Gastroesophageal sphincter (tissue), 4 donors: ENCODE data around the gene TULP3. TPM values are rescaled to one million over a fixed set of nuclear protein-coding genes. Genes with fewer than 3 reads are reported as not detected.

ENCODE experiments used
- ATAC-seq: fragments of 150-250 bp; one replicate; pipeline ENCODE4 v1.9.1; 2016; ENCODE audit warnings: mild to moderate bottlenecking, moderate library complexity
- H3K27ac ChIP-seq, 4 donors: fragments of 200-600 bp; sonication (generic) in 3 of 4; 1 replicate in 3 of 4; 2 replicates in 1 of 4; pipeline ENCODE4 v1.5.1; 2016 to 2019
- H3K27me3 ChIP-seq: fragments of 200-600 bp; sonication (generic); one replicate; pipeline ENCODE4 v1.5.1; 2019
- H3K36me3 ChIP-seq, 2 donors: fragments of 200-600 bp; sonication (generic); one replicate each; pipeline ENCODE4 v1.5.1; 2019; ENCODE audit warnings: control low read depth in 1 of 2
- H3K4me1 ChIP-seq, 3 donors: fragments of 200-600 bp; sonication (generic); 1 replicate in 2 of 3; 2 replicates in 1 of 3; pipeline ENCODE4 v1.5.1; 2016 to 2019; ENCODE audit warnings: control low read depth in 2 of 3
- H3K4me3 ChIP-seq, 2 donors: fragments of 200-600 bp; sonication (generic); one replicate each; pipeline ENCODE4 v1.5.1; 2019; ENCODE audit warnings: mild to moderate bottlenecking in 1 of 2, moderate library complexity in 1 of 2
- H3K9me3 ChIP-seq, 3 donors: fragments of 200-600 bp; sonication (generic); one replicate each; pipeline ENCODE4 v1.5.1; 2017 to 2019; ENCODE audit warnings: control low read depth in 2 of 3
- CTCF ChIP-seq, 4 experiments: fragments of 200-600 bp in 2 of 4; fragments of 450-650 bp in 2 of 4; sonication (generic) in 1 of 4; IDR thresholded peaks; one replicate each; pipeline ENCODE4 v1.5.1; 2017 to 2019; ENCODE audit warnings: antibody characterized with exemption in 4 of 4, mild to moderate bottlenecking in 2 of 4, moderate library complexity in 2 of 4
- EP300 ChIP-seq: sonication (generic); formaldehyde crosslinking; IDR thresholded peaks from one replicate; pipeline ENCODE4 v1.6.1; 2017; ENCODE audit warnings: antibody characterized with exemption, mild to moderate bottlenecking
- POLR2A ChIP-seq, 2 donors: fragments of 450-650 bp; IDR thresholded peaks; one replicate each; pipeline ENCODE4 v1.6.1; 2017; ENCODE audit warnings: antibody characterized with exemption in 2 of 2, mild to moderate bottlenecking in 2 of 2, moderate library complexity in 1 of 2
- POLR2AphosphoS5 ChIP-seq: sonication (generic); formaldehyde crosslinking; IDR thresholded peaks from one replicate; pipeline ENCODE4 v1.6.1; 2017; ENCODE audit warnings: antibody characterized with exemption
- WGBS, 2 donors: methylation state at CpG; one replicate each; pipeline ENCODE4 v1.1.5; 2018; ENCODE audit warnings: low coverage in 1 of 2; 5-methylcytosine and 5-hydroxymethylcytosine counted together
- total RNA-seq, 4 donors: library from RNA; depleted of rRNA; stranded (reverse); fragments of >200 nt; gene quantifications; one replicate each; pipeline ENCODE4 v1.1.0, GENCODE V29; 2016

The TULP3 gene
- total RNA-seq, 4 donors from 2014 or later: 25.2 to 41.4 (median 25.7) TPM

- Histone ChIP-seq H3K4me1 (peaks cover 0 to 41% (median 0%) of the 10 kb centered on the region in 3 donors), H3K27ac (no peak overlapping the region), H3K4me3 (no peak overlapping the region), H3K27me3 (no peaks in the 10 kb centered on the region), H3K36me3 (no peaks in the 10 kb centered on the region), H3K9me3 (no peaks in the 10 kb centered on the region)
- 21 to 39% methylated on average over 3 to 4 of the region's 4 CpGs for WGBS, 2 donors
- TF ChIP-seq POLR2AphosphoS5: peak; percentile 52
- no peak for TF ChIP-seq POLR2A (IDR thresholded peaks at IDR 0.05)
- ATAC-seq: peak; percentile 58
These were observed 11.7 kb downstream of the TULP3 start for GRCh38 chr12:2902272-2902880.

GRCh38 chr12:2904260-2904659 is 13.6 kb downstream of the TULP3 start:
- WGBS, 2 donors: 87 to 94% methylated on average over 2 of the region's 2 CpGs
- no peak overlapping the region for H3K4me3 ChIP-seq
- ATAC-seq: no peak
- H3K27me3 ChIP-seq: no peaks in the 10 kb centered on the region
- peaks cover 0 to 34% (median 0%) of the 10 kb centered on the region in 3 donors for H3K4me1 ChIP-seq
- H3K36me3 ChIP-seq: peaks cover 0 to 3% of the 10 kb centered on the region in 2 donors
- no peak for TF ChIP-seq POLR2A (IDR thresholded peaks at IDR 0.05)
- TF ChIP-seq EP300: no peak
- no peak for TF ChIP-seq CTCF (IDR thresholded peaks at IDR 0.05)
- TF ChIP-seq POLR2AphosphoS5: no peak
- H3K27ac ChIP-seq: no peak overlapping the region
- no peaks in the 10 kb centered on the region for H3K9me3 ChIP-seq

GRCh38 chr12:2912216-2912575 is 21.5 kb downstream of the TULP3 start:
- Histone ChIP-seq H3K36me3 (peaks cover 0 to 78% of the 10 kb centered on the region in 2 donors), H3K4me3 (no peak overlapping the region), H3K27me3 (no peaks in the 10 kb centered on the region), H3K27ac (no peak overlapping the region), H3K9me3 (no peaks in the 10 kb centered on the region), H3K4me1 (peaks cover 0 to 5% (median 0%) of the 10 kb centered on the region in 3 donors)
- TF ChIP-seq CTCF (IDR thresholded peaks at IDR 0.05) (no peak), EP300 (no peak), POLR2A (IDR thresholded peaks at IDR 0.05) (no peak), POLR2AphosphoS5 (no peak)
- WGBS, 2 donors: 95 to 100% methylated on average over 2 to 3 of the region's 3 CpGs
- ATAC-seq: no peak

GRCh38 chr12:2919249-2919648 is 28.6 kb downstream of the TULP3 start:
- H3K36me3 ChIP-seq: peaks cover 0 to 85% of the 10 kb centered on the region in 2 donors
- TF ChIP-seq EP300 (no peak), POLR2A (IDR thresholded peaks at IDR 0.05) (no peak), POLR2AphosphoS5 (no peak), CTCF (IDR thresholded peaks at IDR 0.05) (no peak)
- H3K4me3 ChIP-seq: no peak overlapping the region
- ATAC-seq: no peak
- WGBS, 2 donors: 79 to 86% methylated on average over 2 of the region's 2 CpGs
- no peaks in the 10 kb centered on the region for H3K27me3 ChIP-seq
- no peaks in the 10 kb centered on the region for H3K4me1 ChIP-seq
- H3K9me3 ChIP-seq: no peaks in the 10 kb centered on the region
- H3K27ac ChIP-seq: no peak overlapping the region

- no peak for TF ChIP-seq CTCF (IDR thresholded peaks at IDR 0.05)
- TF ChIP-seq POLR2AphosphoS5: no peak
- Histone ChIP-seq H3K4me1 (no peaks in the 10 kb centered on the region), H3K27ac (no peak overlapping the region), H3K27me3 (no peaks in the 10 kb centered on the region), H3K4me3 (no peak overlapping the region), H3K9me3 (no peaks in the 10 kb centered on the region), H3K36me3 (peaks cover 0 to 83% of the 10 kb centered on the region in 2 donors)
- ATAC-seq: no peak
- 96% methylated on average over 2 of the region's 2 CpGs; no CpG with 5 or more reads in 1 of the 2 donors for WGBS, 2 donors
These were observed 31.6 kb downstream of the TULP3 start for GRCh38 chr12:2922329-2922728.
